PC-9 (cell line): ENCODE data around the gene ZNF410. TPM values are rescaled to one million over a fixed set of nuclear protein-coding genes. Genes with fewer than 3 reads are reported as not detected.

Source experiments
- BruUV-seq: library from RNA; stranded (reverse); fragments of 400-500 nt; replicated peaks from 2 replicates; lab custom pipeline; 2021; lab: Mats Ljungman, UMichigan
- CTCF ChIA-PET: fragments of 300-600 bp; sonication (Branson Sonifier 250); formaldehyde crosslinking; loops from one replicate; lab custom pipeline; 2022; ENCODE audit warnings: antibody characterized with exemption; lab: Charles Lee
- POLR2A ChIA-PET: fragments of 300-600 bp; sonication (Branson Sonifier 250); formaldehyde crosslinking; loops from one replicate; lab custom pipeline; 2022; ENCODE audit warnings: antibody characterized with exemption; ENCODE audit not compliant: unreplicated experiment; lab: Charles Lee
- DNase-seq, 2 experiments: peaks; one replicate each; pipeline versions ENCODE4 v3.0.0 to v3.0.0-alpha.2; 2015 to 2022; ENCODE audit warnings: mixed read lengths in 1 of 2
- H2AFZ ChIP-seq: fragments of 200-600 bp; sonication (generic); 2 replicates; pipeline ENCODE4 v1.8.1; 2017; ENCODE audit warnings: antibody characterized with exemption
- H3F3A ChIP-seq: fragments of 200-600 bp; sonication (generic); 2 replicates; pipeline ENCODE4 v1.8.1; 2017; ENCODE audit warnings: antibody characterized with exemption, mild to moderate bottlenecking, low read depth; ENCODE audit not compliant: insufficient read depth
- H3K27ac ChIP-seq: fragments of 200-600 bp; sonication (generic); 2 replicates; pipeline ENCODE4 v1.6.1; 2016; ENCODE audit warnings: mixed run types
- H3K27me3 ChIP-seq: fragments of 200-600 bp; sonication (generic); 2 replicates; pipeline ENCODE4 v1.6.1; 2016; ENCODE audit warnings: low read depth, mixed run types; ENCODE audit not compliant: insufficient read depth
- H3K36me3 ChIP-seq: fragments of 200-600 bp; sonication (generic); 2 replicates; pipeline ENCODE4 v1.6.1; 2016; ENCODE audit warnings: low read depth, mixed run types
- H3K4me1 ChIP-seq: fragments of 200-600 bp; sonication (generic); replicated peaks from 2 replicates; pipeline ENCODE4 v1.6.1; 2016; ENCODE audit warnings: mixed run types; ENCODE audit not compliant: insufficient read depth
- H3K4me2 ChIP-seq: fragments of 200-600 bp; sonication (generic); 2 replicates; pipeline ENCODE4 v1.6.1; 2017; ENCODE audit warnings: mixed run types
- H3K4me3 ChIP-seq: fragments of 200-600 bp; sonication (generic); 2 replicates; pipeline ENCODE4 v1.6.1; 2016; ENCODE audit warnings: mixed run types
- H3K79me2 ChIP-seq: fragments of 200-600 bp; sonication (generic); 2 replicates; pipeline ENCODE4 v1.6.1; 2017; ENCODE audit warnings: low read depth, mixed run types
- H3K9me2 ChIP-seq: fragments of 200-600 bp; sonication (generic); 2 replicates; pipeline ENCODE4 v1.8.1; 2017; ENCODE audit warnings: mild to moderate bottlenecking; ENCODE audit not compliant: insufficient read depth
- H3K9me3 ChIP-seq: fragments of 200-600 bp; sonication (generic); 2 replicates; pipeline ENCODE4 v1.8.1; 2016; ENCODE audit warnings: low read depth; ENCODE audit not compliant: insufficient read depth
- H4K20me1 ChIP-seq: fragments of 200-600 bp; sonication (generic); 2 replicates; pipeline ENCODE4 v1.8.1; 2017; ENCODE audit not compliant: insufficient read depth
- EZH2 ChIP-seq: fragments of 200-600 bp; sonication (generic); IDR thresholded peaks from 2 replicates; pipeline ENCODE4 v1.8.0; 2017; ENCODE audit warnings: antibody characterized with exemption, low read depth
- intact Hi-C: fragments of 100-400 bp; cut with micrococcal nuclease; formaldehyde crosslinking; loops from one replicate; pipeline ENCODE4 v1.10.0; 2022; ENCODE audit not compliant: unreplicated experiment
- total RNA-seq: library from RNA; stranded (reverse); gene quantifications from 2 replicates; pipeline ENCODE4 v1.2.3, GENCODE V29; 2021
- TF ChIP-seq, protein P1 (sequence below): fragments of 200-600 bp; sonication (generic); conservative IDR thresholded peaks from 2 replicates; pipeline ENCODE4 v1.6.1; 2017; ENCODE audit warnings: mixed run types, antibody characterized with exemption, mild to moderate bottlenecking, moderate library complexity

Gene ZNF410
- total RNA-seq, 1 experiment from 2014 or later, result 38.6 TPM

DNA sequence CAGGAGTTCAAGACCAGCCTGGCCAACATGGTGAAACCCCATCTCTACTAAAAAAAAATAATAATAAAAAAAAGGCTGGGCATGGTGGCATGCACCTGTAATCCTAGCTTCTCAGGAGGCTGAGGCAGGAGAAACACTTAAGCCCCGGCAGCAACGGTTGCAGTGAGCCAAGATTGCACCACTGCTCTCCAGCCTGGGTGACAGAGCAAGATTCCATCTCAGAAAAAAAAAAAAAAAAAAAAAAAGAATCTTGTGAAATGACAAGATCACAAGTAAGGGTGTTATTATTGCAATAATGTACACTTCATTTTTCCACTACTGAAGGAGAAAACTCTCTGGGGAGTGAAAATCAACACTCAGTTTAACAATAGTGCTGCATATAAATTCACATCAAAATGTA is 43.8 kb upstream of the ZNF410 start:
- Histone ChIP-seq H3K4me2 (no peak overlapping the region), H3K27ac (no peak overlapping the region), H3K9me2 (no peaks in the 10 kb centered on the region), H4K20me1 (no peaks in the 10 kb centered on the region), H3K9me3 (no peaks in the 10 kb centered on the region), H2AFZ (no peak overlapping the region), H3K27me3 (no peaks in the 10 kb centered on the region), H3K36me3 (no peaks in the 10 kb centered on the region), H3K4me3 (no peak overlapping the region), H3K79me2 (no peaks in the 10 kb centered on the region), H3K4me1 (no peaks in the 10 kb centered on the region), H3F3A (no peaks in the 10 kb centered on the region; the same call in 1 of the 2 replicates)
- CTCF ChIA-PET, result interaction anchor here (0.6 kb wide), 1 partner anchor 19 kb away, joined by 4 read pairs; no protein-coding TSS in a partner anchor
- DNase-seq, result no peak
- TF ChIP-seq, protein P1, sequence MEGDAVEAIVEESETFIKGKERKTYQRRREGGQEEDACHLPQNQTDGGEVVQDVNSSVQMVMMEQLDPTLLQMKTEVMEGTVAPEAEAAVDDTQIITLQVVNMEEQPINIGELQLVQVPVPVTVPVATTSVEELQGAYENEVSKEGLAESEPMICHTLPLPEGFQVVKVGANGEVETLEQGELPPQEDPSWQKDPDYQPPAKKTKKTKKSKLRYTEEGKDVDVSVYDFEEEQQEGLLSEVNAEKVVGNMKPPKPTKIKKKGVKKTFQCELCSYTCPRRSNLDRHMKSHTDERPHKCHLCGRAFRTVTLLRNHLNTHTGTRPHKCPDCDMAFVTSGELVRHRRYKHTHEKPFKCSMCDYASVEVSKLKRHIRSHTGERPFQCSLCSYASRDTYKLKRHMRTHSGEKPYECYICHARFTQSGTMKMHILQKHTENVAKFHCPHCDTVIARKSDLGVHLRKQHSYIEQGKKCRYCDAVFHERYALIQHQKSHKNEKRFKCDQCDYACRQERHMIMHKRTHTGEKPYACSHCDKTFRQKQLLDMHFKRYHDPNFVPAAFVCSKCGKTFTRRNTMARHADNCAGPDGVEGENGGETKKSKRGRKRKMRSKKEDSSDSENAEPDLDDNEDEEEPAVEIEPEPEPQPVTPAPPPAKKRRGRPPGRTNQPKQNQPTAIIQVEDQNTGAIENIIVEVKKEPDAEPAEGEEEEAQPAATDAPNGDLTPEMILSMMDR, result no peak
- TF ChIP-seq EZH2, result no peak
- POLR2A ChIA-PET, result no interaction called here
- no TSS peak for BruUV-seq
- intact Hi-C loops, result no loop called here

GRCh38 chr14:73843296-73843695 is 43.4 kb upstream of the ZNF410 start:
- H3K4me2 ChIP-seq, result no peak overlapping the region
- H3K79me2 ChIP-seq, result no peaks in the 10 kb centered on the region
- TF ChIP-seq, protein P1, result no peak
- no peak for TF ChIP-seq EZH2
- intact Hi-C loops, result no loop called here
- no peaks in the 10 kb centered on the region for H4K20me1 ChIP-seq
- ChIA-PET POLR2A (no interaction called here), CTCF (interaction anchor here (0.6 kb wide), 1 partner anchor 48 kb away, joined by 3 read pairs; no protein-coding TSS in a partner anchor)
- no peaks in the 10 kb centered on the region for H3K36me3 ChIP-seq
- H3K27me3 ChIP-seq, result no peaks in the 10 kb centered on the region
- no peaks in the 10 kb centered on the region for H3K9me3 ChIP-seq
- no peaks in the 10 kb centered on the region; the same call in 1 of the 2 replicates for H3F3A ChIP-seq
- H3K27ac ChIP-seq, result no peak overlapping the region
- no peaks in the 10 kb centered on the region for H3K4me1 ChIP-seq
- no TSS peak for BruUV-seq
- H3K4me3 ChIP-seq, result no peak overlapping the region
- DNase-seq, result no peak
- H3K9me2 ChIP-seq, result no peaks in the 10 kb centered on the region
- no peak overlapping the region for H2AFZ ChIP-seq

DNA sequence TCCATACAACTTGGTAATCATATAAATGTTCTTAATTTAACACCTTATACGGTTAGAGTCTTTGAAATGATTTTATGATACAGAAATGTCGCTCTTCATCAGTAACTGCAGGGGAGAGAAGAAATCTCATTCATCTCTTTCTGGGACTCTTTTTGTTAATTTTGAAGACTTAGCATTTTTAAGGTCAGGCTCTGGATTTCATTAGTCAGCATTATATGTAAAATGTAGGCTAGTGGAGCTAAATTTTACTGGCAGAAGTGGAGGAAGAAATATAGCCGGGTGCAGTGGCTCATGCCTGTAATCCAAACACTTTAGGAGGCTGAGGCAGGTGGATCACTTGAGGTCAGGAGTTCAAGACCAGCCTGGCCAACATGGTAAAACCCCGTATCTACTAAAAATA is 39.7 kb upstream of the ZNF410 start:
- no TSS peak for BruUV-seq
- ChIA-PET POLR2A (interaction anchor here (0.6 to 0.7 kb wide), 2 partner anchors 51 to 132 kb away, joined by 5 to 6 read pairs; partner anchors contain the start of gene PNMA1), CTCF (no interaction called here)

More for the DNA sequence above, 39.7 kb upstream of the ZNF410 start:
- Histone ChIP-seq H3K9me2 (no peaks in the 10 kb centered on the region), H4K20me1 (no peaks in the 10 kb centered on the region), H3K27ac (no peak overlapping the region), H3K4me3 (no peak overlapping the region), H3F3A (peaks cover 23% of the 10 kb centered on the region), H3K4me1 (peaks cover 27% of the 10 kb centered on the region), H3K9me3 (no peaks in the 10 kb centered on the region), H3K79me2 (peaks cover under 1% of the 10 kb centered on the region; the same call in 1 of the 2 replicates), H3K4me2 (no peak overlapping the region), H3K36me3 (no peaks in the 10 kb centered on the region), H3K27me3 (no peaks in the 10 kb centered on the region), H2AFZ (no peak overlapping the region)
- TF ChIP-seq, protein P1, result no peak
- TF ChIP-seq EZH2, result no peak
- no peak for DNase-seq
- intact Hi-C loops, result no loop called here
